HG02623 (cell line): ENCODE data around the gene NLRC4.
"Not testable (repeated sequence)": the region's sequence is repeated elsewhere in the genome, so short reads cannot be mapped to it uniquely, and the experiment has no call there.

Experiments used
- ATAC-seq: cut with Tn5 transposase; IDR thresholded peaks from one replicate; pipeline ENCODE4 v1.9.1; 2021; ENCODE audit warnings: moderate library complexity; ENCODE audit not compliant: unreplicated experiment

NLRC4 gene

DNA sequence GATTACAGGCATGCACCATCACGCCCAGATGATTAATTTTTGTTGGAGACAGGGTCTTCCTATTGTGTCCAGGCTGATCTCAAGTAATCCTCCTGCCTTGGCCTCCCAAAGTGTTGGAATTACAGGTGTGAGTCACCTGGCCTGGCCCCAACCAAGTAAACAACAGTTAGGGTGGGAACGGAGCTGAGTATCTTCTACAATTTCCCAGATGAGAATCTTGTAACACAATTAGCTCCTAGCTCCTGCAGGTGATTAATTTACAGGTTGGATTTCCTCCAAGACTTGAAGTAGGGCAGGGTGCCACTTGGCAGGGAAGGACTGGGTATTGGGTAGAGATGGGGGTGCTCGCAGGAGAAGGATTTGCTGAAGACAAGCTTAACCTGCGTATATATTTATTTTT, 17.8 kb downstream of the NLRC4 start:
- ATAC-seq: no peak

DNA sequence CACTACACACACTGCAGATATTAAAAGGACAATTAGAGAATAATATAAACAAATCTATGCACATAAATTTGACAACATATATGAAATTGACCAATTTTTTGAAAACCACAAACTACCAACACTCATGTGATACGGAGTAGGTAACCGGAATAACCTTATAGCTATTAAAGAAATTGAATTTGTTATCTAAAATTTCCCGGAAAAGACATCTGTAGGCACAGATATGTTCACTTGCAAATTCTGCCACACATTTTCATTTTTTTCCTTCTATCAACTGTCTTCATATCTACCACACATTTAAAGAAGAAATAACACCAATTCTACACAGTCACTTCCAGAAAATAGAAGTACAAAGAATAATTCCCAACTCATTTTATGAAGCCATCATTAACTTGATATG, 22.4 kb downstream of the NLRC4 start:
- ATAC-seq: no peak

DNA sequence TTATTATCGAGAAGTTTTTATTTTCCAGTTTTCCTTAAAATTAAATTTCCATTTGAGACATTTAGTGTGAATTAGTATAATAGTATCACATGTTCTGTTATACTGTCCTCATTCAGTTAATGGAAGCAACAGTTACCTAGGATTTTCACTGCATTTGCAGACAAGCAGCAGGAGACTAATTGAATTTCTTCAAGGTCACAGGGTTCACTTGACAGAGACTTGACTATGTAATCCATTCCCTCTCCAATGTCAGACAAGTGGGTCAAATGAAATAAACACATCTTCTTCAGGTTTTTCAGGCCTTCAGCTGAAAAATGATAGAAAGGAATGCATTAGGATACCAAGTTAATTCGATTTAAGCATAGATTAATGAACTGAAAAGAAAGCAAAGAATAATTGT, 26.7 kb downstream of the NLRC4 start:
- no peak for ATAC-seq

DNA sequence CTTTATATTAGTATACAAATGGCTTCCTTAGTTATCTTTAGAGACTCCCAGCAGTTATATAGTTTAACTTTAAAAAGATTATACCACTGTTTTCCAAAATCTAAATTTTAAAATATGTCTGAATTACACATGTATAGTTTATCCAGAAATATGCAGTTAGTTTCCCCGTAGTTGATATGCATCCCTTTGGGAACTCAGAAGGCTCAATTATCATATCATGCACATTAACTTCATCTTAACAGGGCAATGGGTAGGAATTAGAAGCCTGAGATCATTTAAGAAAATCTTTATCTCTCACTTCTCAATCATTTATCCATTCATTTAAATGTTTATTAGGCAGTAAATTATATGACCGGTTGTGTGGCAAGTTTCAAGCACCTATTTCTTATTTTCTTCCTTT, 27.2 kb downstream of the NLRC4 start:
- no peak for ATAC-seq

DNA sequence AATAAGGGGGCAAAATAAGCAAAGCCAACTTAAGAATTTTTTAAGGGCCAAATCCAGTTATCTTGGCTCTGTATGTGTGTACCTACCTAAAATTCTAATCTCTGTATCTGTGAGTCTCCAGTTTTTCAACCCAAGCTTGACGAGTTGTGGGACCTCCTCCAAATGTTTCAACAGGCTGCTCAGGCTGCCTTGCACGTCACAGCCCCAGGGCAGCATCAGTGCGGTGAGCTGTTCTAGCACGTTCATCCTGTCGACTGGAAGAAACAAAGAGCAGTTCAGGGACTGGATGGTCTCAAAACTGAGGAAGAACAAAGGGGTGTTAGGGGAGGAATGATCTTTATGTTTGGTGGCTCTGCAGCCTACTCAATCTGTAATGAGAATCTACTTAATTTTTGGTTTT, 29.4 kb downstream of the NLRC4 start:
- no peak for ATAC-seq

DNA sequence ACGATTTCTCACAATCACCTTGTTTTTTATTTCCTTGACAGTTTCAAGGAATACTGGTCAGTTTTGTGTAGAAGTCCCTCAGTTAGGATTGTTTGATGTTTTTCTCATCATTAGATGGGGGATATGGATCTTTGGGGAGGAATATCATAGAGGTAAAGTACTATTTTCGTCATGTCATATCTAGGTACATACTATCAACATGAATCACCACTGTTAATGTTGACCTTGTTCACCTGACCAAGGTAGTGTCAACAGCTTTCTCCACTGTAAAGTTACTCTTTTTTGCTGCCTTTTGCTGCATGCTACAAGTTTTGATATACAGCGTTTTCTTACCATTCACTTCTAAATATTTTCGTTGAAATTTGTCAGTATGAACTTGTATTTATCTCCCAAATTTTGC, 32.7 kb downstream of the NLRC4 start:
- no peak for ATAC-seq

DNA sequence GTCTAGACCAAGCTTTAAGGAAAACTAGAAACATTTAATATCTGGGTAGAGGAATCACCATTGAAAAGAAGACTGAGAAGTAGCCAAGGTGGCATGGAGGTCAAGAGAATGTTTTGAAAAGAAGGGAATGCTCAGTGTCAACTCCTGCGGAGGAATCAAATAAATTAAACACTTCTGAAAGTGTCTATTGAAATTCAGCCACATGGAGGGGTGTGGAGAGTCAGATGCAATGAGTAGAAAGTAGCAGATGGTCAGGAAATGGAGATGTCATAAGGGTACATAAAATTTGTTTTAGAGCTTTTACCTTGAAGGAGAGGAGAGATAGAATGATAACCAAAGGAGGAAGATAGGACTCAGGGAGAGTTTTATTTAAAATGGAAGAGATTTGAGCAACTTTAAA, 35.1 kb downstream of the NLRC4 start:
- ATAC-seq: no peak

DNA sequence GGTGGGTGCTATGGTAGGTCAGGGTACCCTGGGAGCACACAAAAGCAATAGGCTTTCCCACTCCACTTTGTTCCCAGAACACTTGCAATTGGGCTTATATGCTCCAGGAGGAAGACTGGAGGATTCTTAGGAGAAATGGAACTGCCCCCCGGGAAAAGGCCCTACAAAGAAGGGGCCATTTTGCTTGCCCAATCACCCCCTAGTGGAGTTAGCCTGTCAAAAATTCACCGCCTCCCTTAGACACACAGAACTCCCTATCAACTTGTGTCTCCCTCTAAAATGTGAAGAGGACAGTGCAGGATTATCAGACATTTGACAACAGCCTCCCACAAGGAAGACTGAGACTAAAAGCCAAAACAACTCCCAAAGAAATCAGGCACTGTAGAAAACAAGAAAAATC, 36.5 kb downstream of the NLRC4 start:
- ATAC-seq: no peak

DNA sequence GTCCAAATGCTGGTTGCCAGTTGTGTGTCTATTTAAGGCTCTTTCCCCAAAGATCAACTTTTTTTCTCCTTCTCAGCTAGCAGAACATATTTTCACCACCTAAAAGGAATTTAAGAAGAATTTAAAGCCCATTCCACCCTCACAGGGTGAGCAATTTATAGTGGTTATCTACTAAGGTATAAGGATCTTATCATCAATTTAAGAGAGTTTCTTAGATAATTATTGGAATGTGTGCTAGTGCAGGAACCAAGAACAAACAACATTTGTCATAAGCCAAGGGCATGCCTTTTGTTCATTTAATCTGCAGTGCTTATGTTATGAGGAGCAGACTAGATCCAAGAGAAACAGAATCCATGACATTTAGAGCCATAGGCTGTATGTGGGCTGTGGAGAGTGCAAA, 37.2 kb downstream of the NLRC4 start:
- ATAC-seq: no peak

DNA sequence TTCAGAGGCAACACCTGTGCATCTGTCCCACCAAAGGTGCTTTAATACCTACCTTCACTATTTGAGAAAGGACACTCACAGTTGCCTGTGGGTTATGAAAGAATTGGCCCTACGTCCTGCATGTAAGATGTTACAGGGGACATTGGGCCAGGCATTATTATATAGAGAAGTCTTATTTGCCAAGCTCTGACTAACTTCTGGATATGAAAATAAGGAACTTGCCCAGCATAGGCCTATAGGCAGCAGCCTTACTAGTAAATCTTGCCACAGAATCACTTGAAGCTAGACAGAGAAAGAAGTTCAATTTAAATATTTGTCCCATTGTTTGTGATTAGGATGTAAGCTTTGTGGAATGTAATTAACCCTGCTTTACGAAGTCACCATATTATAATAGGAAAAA, 41.7 kb downstream of the NLRC4 start:
- ATAC-seq: no peak

DNA sequence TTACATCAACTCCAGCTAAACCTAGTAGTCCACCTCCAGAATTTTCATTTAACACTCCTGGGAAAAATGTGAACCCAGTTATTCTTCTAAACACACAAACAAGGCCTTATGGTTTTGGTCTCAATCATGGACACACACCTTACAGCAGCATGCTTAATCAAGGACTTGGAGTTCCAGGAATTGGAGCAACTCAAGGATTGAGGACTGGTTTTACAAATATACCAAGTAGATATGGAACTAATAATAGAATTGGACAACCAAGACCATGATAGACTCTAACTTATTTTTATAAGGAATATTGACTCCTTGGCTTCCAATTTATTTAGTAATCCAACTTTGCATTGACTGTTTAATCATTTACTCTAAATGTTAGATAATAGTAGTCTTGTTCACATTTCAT, 44.2 kb downstream of the NLRC4 start:
- ATAC-seq: no peak

DNA sequence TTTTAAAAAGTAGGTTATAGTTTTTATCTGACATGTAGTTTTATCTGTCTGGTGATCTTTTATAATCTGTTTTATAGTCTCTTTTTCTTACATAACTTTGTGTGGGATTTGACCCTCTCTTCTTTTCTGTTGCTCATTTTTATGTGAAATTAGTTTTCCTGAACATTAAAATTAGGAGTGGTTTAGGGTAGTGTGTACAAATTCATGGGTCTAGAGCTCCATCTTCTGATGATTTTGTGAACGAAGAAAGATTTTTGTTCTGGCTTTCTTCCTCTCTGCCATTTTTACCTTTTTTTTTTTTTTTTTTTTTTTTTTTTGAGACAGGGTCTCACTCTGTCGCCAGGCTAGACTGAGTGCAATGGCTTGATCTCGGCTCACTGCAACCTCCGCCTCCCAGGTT, 52.4 kb downstream of the NLRC4 start:
- ATAC-seq: no peak

DNA sequence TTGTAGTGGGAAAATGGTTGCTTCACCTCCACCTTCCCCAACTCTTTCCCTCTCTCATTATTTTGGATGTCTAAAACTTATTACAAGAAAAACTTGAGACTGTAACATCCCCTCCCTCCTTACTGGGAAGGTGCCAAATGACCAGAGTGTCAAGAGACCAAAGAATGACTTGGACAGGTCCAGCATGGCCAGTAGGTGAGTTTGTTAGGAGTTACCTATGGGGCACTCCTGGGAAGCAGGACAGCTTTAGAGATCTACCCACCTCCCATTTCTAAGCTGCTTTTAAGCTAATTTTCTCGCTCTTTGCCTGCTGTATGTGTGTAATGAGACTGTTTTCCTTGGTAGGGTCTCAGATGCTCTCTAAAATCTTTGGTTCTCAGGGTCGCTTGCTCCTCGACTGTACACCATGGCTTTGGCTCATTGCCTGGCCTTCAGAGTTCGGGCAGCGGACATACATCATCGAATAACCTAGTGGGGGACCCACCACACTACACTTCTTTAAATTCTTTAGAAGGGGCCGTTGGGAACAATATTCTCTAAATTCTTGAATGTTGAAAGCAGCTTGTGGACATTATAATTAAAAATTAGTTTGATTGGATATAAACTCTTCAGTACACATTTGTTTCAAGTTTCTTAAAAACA, 53.8 kb downstream of the NLRC4 start:
- ATAC-seq: no peak

DNA sequence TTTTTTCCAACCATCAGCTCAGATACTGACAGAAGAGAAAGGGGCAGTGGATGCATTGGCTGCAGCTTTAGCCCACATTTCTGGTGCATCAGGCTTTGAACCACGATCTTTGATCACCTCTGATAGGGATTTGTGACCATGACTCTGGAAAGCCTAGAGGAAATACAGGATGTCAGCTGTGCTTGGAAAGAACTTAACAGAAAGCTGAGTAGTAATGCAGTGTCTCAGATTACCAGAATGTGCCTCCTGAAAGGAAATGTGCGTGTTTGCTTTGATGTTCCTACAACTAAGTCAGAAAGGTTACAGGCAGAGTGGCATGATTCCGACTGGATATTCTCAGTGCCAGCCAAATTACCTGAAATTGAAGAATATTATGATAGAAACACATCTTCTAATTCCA, 61.3 kb downstream of the NLRC4 start:
- ATAC-seq: not testable (repeated sequence)

DNA sequence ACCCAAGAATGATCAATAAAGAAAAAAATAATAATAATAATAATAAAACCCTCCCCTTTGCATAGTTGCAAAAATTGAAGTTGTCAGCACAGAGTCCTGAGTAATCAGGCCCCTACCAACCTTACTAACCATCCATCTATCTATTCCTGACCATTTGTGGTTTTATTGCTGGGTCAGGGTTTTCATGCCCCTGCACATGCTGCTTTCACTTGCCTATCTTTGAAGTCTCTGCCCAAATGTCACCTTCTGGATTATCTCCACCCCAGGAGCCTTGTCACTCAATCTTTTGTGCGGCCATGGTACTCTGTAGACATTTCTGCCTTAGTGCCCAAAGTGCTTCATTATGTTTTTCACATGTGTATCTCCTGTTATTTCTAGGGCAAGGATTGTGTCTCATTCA, 63.9 kb downstream of the NLRC4 start:
- ATAC-seq: no peak

DNA sequence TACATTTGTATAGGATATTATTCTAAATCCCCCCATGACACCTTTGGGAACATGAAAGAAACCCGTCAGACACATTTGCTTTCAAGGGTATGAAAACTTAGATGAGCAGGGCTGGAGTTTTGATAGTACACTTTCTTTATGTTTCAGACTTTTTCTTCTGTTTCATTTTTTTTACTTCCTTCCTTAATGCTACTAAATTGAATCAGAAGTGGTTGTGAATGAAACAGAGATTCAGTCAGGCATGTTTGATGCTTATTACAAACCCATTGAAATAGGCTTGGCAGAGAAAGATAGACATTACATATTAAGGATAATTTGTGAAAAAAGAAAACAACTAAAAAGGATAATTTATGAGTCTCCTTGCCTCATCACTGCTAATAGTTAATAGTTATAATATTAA, 72.3 kb downstream of the NLRC4 start:
- no peak for ATAC-seq

DNA sequence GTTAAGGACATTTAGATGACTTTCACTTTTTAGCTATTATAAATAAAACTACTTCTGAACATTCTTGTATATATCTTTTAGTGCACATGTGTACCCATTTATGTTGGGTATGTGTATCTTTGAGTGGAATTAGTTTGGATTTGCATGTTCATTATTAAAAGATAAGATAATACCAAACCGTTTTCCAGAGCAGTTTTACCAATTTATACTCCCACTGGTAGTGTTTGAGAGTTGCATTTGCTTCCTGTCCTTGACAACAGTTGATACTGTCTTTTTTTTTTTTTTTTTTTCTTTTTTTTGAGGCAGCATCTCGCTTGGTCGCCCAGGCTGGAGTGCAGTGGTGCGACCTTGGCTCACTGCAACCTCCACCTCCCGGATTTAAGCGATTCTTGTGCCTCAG, 75.7 kb downstream of the NLRC4 start:
- ATAC-seq: no peak

DNA sequence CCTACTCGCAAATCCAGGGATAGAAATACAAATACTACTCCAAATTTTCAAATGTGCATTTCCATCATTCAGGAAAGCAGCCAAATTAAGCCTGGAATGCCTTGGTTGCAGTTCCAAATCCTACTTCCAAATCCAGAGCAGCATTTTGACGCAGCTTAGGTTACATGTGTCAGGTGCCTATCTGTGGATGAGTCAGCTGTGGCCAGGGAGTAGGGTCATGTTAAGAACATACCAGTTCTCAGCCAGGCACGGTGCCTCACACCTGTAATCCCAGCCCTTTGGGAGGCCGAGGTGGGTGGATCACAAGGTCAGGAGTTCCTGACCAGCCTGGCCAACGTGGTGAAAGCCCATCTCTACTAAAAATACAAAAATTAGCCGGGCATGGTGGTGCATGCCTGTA, 82.0 kb downstream of the NLRC4 start:
- ATAC-seq: no peak
